ENCODE measurements around the gene PTPRZ1. TPM values are rescaled to one million over a fixed set of nuclear protein-coding genes. Genes with fewer than 3 reads are reported as not detected.

PTPRZ1 gene
- total RNA-seq, 1 experiment from 2014 or later, result not detected

- no peak overlapping the region for H3K27ac Mint-ChIP-seq (ENCODE audit: unreplicated experiment)
- BruUV-seq (replicated peaks), result no TSS peak
These were observed 199.3 kb downstream of the PTPRZ1 start for GRCh38 chr7:122072272-122072671.

GRCh38 chr7:122072924-122073599, 200.1 kb downstream of the PTPRZ1 start:
- no peaks in the 10 kb centered on the region for H3K27me3 ChIP-seq (replicated peaks; ENCODE audit: control insufficient read depth, insufficient read depth, low read length)
- no peaks in the 10 kb centered on the region for H3K4me1 Mint-ChIP-seq (ENCODE audit: low read depth, unreplicated experiment)
- POLR2A ChIA-PET, result no interaction called here
- H3K36me3 Mint-ChIP-seq (ENCODE audit: insufficient read depth, unreplicated experiment), result no peaks in the 10 kb centered on the region
- intact Hi-C loops (cut with micrococcal nuclease; ENCODE audit: unreplicated experiment), result no loop called here
- H3K9me3 Mint-ChIP-seq (ENCODE audit: unreplicated experiment), result peaks cover 9% of the 10 kb centered on the region
- H3K36me3 ChIP-seq (ENCODE audit: control insufficient read depth, insufficient read depth, low read length), result no peaks in the 10 kb centered on the region
- H3K4me3 ChIP-seq (ENCODE audit: low read depth, low read length), result no peak overlapping the region
- H3K9me3 ChIP-seq, result no peaks in the 10 kb centered on the region; the same call in 1 of the 2 replicates
- no peak overlapping the region for H3K27ac Mint-ChIP-seq (ENCODE audit: unreplicated experiment)
- H3K4me3 Mint-ChIP-seq (ENCODE audit: unreplicated experiment), result no peak overlapping the region
- H3K27me3 Mint-ChIP-seq (ENCODE audit: insufficient read depth, unreplicated experiment), result no peaks in the 10 kb centered on the region
- no peak for DNase-seq
- no peaks in the 10 kb centered on the region for H3K4me1 ChIP-seq
- no TSS peak for BruUV-seq (replicated peaks)
- no peak for TF ChIP-seq CTCF (IDR thresholded peaks at IDR 0.05; ENCODE audit: insufficient read depth in 1 of 2, low read depth in 1 of 2, low read length in 1 of 2, severe bottlenecking in 1 of 2, unreplicated experiment in 1 of 2)
- CTCF ChIA-PET, result no interaction called here

More at GRCh38 chr7:122072272-122072671, 199.3 kb downstream of the PTPRZ1 start:
- TF ChIP-seq CTCF (IDR thresholded peaks at IDR 0.05; ENCODE audit: insufficient read depth in 1 of 2, low read depth in 1 of 2, low read length in 1 of 2, severe bottlenecking in 1 of 2, unreplicated experiment in 1 of 2), result no peak
- H3K4me3 Mint-ChIP-seq (ENCODE audit: unreplicated experiment), result no peak overlapping the region
- POLR2A ChIA-PET, result no interaction called here
- intact Hi-C loops (cut with micrococcal nuclease; ENCODE audit: unreplicated experiment), result no loop called here
- no peak for DNase-seq
- no peak overlapping the region for H3K4me3 ChIP-seq (ENCODE audit: low read depth, low read length)
- no peaks in the 10 kb centered on the region for H3K4me1 ChIP-seq
- peaks cover 9% of the 10 kb centered on the region for H3K9me3 Mint-ChIP-seq (ENCODE audit: unreplicated experiment)
- no peaks in the 10 kb centered on the region for H3K36me3 Mint-ChIP-seq (ENCODE audit: insufficient read depth, unreplicated experiment)
- H3K4me1 Mint-ChIP-seq (ENCODE audit: low read depth, unreplicated experiment), result no peaks in the 10 kb centered on the region
- CTCF ChIA-PET, result no interaction called here
- no peaks in the 10 kb centered on the region for H3K36me3 ChIP-seq (ENCODE audit: control insufficient read depth, insufficient read depth, low read length)
- no peaks in the 10 kb centered on the region for H3K27me3 Mint-ChIP-seq (ENCODE audit: insufficient read depth, unreplicated experiment)
- H3K9me3 ChIP-seq, result no peaks in the 10 kb centered on the region; the same call in 1 of the 2 replicates
- H3K27me3 ChIP-seq (replicated peaks; ENCODE audit: control insufficient read depth, insufficient read depth, low read length), result no peaks in the 10 kb centered on the region

DNA sequence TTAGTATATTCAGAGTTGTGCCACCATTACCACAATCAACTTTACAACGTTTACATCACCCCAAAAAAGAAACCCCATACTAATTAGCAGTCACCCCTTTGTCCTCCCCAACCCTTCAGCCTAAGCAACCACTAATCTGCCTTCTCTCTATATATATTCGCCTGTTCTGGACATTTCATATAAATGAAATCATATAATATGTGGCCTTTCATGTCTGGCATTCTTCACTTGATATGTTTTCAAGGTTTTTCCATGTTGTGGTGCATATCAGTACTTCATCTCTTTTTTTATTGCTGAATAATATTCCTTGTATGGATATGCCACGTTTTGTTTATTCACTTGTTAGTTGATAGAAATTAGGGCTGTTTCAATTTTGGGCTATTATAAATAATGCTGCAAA, 200.7 kb downstream of the PTPRZ1 start:
- intact Hi-C loops (cut with micrococcal nuclease; ENCODE audit: unreplicated experiment), result no loop called here
- no peaks in the 10 kb centered on the region for H3K4me1 Mint-ChIP-seq (ENCODE audit: low read depth, unreplicated experiment)
- BruUV-seq (replicated peaks), result no TSS peak

More for the DNA sequence above, 200.7 kb downstream of the PTPRZ1 start:
- Histone ChIP-seq H3K9me3 (no peaks in the 10 kb centered on the region; the same call in 1 of the 2 replicates), H3K36me3 (ENCODE audit: control insufficient read depth, insufficient read depth, low read length) (no peaks in the 10 kb centered on the region), H3K27me3 (replicated peaks; ENCODE audit: control insufficient read depth, insufficient read depth, low read length) (no peaks in the 10 kb centered on the region), H3K4me3 (ENCODE audit: low read depth, low read length) (no peak overlapping the region), H3K4me1 (no peaks in the 10 kb centered on the region)
- Mint-ChIP-seq H3K4me3 (ENCODE audit: unreplicated experiment) (no peak overlapping the region), H3K9me3 (ENCODE audit: unreplicated experiment) (peaks cover 9% of the 10 kb centered on the region), H3K27me3 (ENCODE audit: insufficient read depth, unreplicated experiment) (no peaks in the 10 kb centered on the region), H3K36me3 (ENCODE audit: insufficient read depth, unreplicated experiment) (no peaks in the 10 kb centered on the region), H3K27ac (ENCODE audit: unreplicated experiment) (no peak overlapping the region)
- CTCF ChIA-PET, result no interaction called here
- DNase-seq, result no peak
- TF ChIP-seq CTCF (IDR thresholded peaks at IDR 0.05; ENCODE audit: insufficient read depth in 1 of 2, low read depth in 1 of 2, low read length in 1 of 2, severe bottlenecking in 1 of 2, unreplicated experiment in 1 of 2), result no peak
- POLR2A ChIA-PET, result no interaction called here
